Uterus (tissue), 4 donors: Measurements from ENCODE around the gene KRT4. TPM values are rescaled to one million over a fixed set of nuclear protein-coding genes. Genes with fewer than 3 reads are reported as not detected.

ENCODE experiments used
- DNase-seq, 2 donors: peaks; one replicate each; pipeline ENCODE4 v3.0.0-alpha.2; 2019 to 2020
- H3K27ac ChIP-seq, 2 donors: fragments of 200-600 bp; sonication (generic); 1 replicate in 1 of 2; 2 replicates in 1 of 2; pipeline ENCODE4 v1.5.1; 2016 to 2018
- H3K27me3 ChIP-seq, 2 donors: fragments of 200-600 bp; sonication (generic); one replicate each; pipeline ENCODE4 v1.5.1; 2018 to 2019; ENCODE audit warnings: control low read depth in 1 of 2
- H3K36me3 ChIP-seq, 2 donors: fragments of 200-600 bp; sonication (generic); one replicate each; pipeline ENCODE4 v1.5.1; 2019; ENCODE audit warnings: control low read depth in 1 of 2
- H3K4me1 ChIP-seq, 2 donors: fragments of 200-600 bp; sonication (generic); one replicate each; pipeline ENCODE4 v1.5.1; 2018 to 2019; ENCODE audit warnings: control low read depth in 1 of 2
- H3K4me3 ChIP-seq, 2 donors: fragments of 200-600 bp; sonication (generic); 1 replicate in 1 of 2; 2 replicates in 1 of 2; pipeline ENCODE4 v1.5.1; 2018 to 2019; ENCODE audit warnings: mild to moderate bottlenecking in 1 of 2
- H3K9me3 ChIP-seq, 2 donors: fragments of 200-600 bp; sonication (generic); one replicate each; pipeline ENCODE4 v1.5.1; 2019; ENCODE audit warnings: control low read depth in 1 of 2
- CTCF ChIP-seq, 4 experiments: fragments of 200-600 bp in 2 of 4; fragments of 450-650 bp in 2 of 4; sonication (generic) in 2 of 4; IDR thresholded peaks; one replicate each; pipeline ENCODE4 v1.5.1; 2016 to 2019; ENCODE audit warnings: antibody characterized with exemption in 4 of 4, mild to moderate bottlenecking in 2 of 4, moderate library complexity in 1 of 4
- POLR2A ChIP-seq, 2 donors: fragments of 450-650 bp; IDR thresholded peaks; one replicate each; pipeline ENCODE4 v1.6.1; 2016; ENCODE audit warnings: antibody characterized with exemption in 2 of 2, mild to moderate bottlenecking in 1 of 2, moderate library complexity in 1 of 2
- intact Hi-C: fragments of 100-400 bp; cut with DNase I; formaldehyde crosslinking; loops from one replicate; pipeline ENCODE4 v1.15.1; 2023; ENCODE audit warnings: low total_unique reads
- total RNA-seq, 4 donors: library from RNA; depleted of rRNA in 3 of 4; stranded (reverse); fragments of >200 nt in 3 of 4; gene quantifications; one replicate each; pipeline versions ENCODE4 v1.1.0 to v1.2.4, GENCODE V29; 2014 to 2023
- donor health status: DM: yes; HTN: yes; CAD: no.

Gene KRT4
- total RNA-seq, 4 donors from 2014 or later: not detected

GRCh38 chr12:52777566-52777965, 36.4 kb downstream of the KRT4 start:
- H3K36me3 ChIP-seq: no peaks in the 10 kb centered on the region
- no peaks in the 10 kb centered on the region for H3K4me1 ChIP-seq
- no peak for DNase-seq
- intact Hi-C loops: no loop called here
- H3K27ac ChIP-seq: no peak overlapping the region
- H3K27me3 ChIP-seq: no peaks in the 10 kb centered on the region
- H3K4me3 ChIP-seq: no peak overlapping the region
- no peaks in the 10 kb centered on the region for H3K9me3 ChIP-seq
- TF ChIP-seq CTCF (IDR thresholded peaks at IDR 0.05) (no peak), POLR2A (IDR thresholded peaks at IDR 0.05) (no peak)

GRCh38 chr12:52776913-52777395, 37.0 kb downstream of the KRT4 start, which contains the start of gene KRT76:
Gene KRT76 (minus strand): TSS chr12:52777345. CDS start chr12:52777291, 54 bp downstream.
- no peak within 1 kb of the TSS for H3K4me3 ChIP-seq
- H3K36me3 ChIP-seq: no peaks in the 10 kb centered on the region
- no peak within 1 kb of the TSS for H3K27ac ChIP-seq
- DNase-seq: no peak
- TF ChIP-seq CTCF (IDR thresholded peaks at IDR 0.05): no peak
- no peak for TF ChIP-seq POLR2A (IDR thresholded peaks at IDR 0.05)
- H3K27me3 ChIP-seq: no peaks in the 10 kb centered on the region
- H3K9me3 ChIP-seq: no peaks in the 10 kb centered on the region
- H3K4me1 ChIP-seq: no peaks in the 10 kb centered on the region
- intact Hi-C loops: no loop called here

GRCh38 chr12:52776435-52776834, 37.5 kb downstream of the KRT4 start:
- intact Hi-C loops: no loop called here
- no peak for DNase-seq

GRCh38 chr12:52774629-52775250, 39.2 kb downstream of the KRT4 start:
- H3K4me3 ChIP-seq: no peak overlapping the region
- intact Hi-C loops: no loop called here
- no peak for TF ChIP-seq POLR2A (IDR thresholded peaks at IDR 0.05)
- TF ChIP-seq CTCF (IDR thresholded peaks at IDR 0.05): no peak
- no peak overlapping the region for H3K27ac ChIP-seq
- no peaks in the 10 kb centered on the region for H3K4me1 ChIP-seq
- no peak for DNase-seq
- H3K36me3 ChIP-seq: no peaks in the 10 kb centered on the region
- no peaks in the 10 kb centered on the region for H3K27me3 ChIP-seq
- H3K9me3 ChIP-seq: no peaks in the 10 kb centered on the region

More at GRCh38 chr12:52776435-52776834, 37.5 kb downstream of the KRT4 start:
- Histone ChIP-seq H3K27me3 (no peaks in the 10 kb centered on the region), H3K4me3 (no peak overlapping the region), H3K4me1 (no peaks in the 10 kb centered on the region), H3K9me3 (no peaks in the 10 kb centered on the region), H3K36me3 (no peaks in the 10 kb centered on the region), H3K27ac (no peak overlapping the region)
- no peak for TF ChIP-seq CTCF (IDR thresholded peaks at IDR 0.05)
- no peak for TF ChIP-seq POLR2A (IDR thresholded peaks at IDR 0.05)

GRCh38 chr12:52772772-52773171, 41.1 kb downstream of the KRT4 start:
- H3K9me3 ChIP-seq: no peaks in the 10 kb centered on the region
- intact Hi-C loops: no loop called here
- H3K27me3 ChIP-seq: no peaks in the 10 kb centered on the region
- no peak overlapping the region for H3K27ac ChIP-seq
- no peak for TF ChIP-seq CTCF (IDR thresholded peaks at IDR 0.05)
- TF ChIP-seq POLR2A (IDR thresholded peaks at IDR 0.05): no peak
- no peak for DNase-seq
- H3K4me3 ChIP-seq: no peak overlapping the region
- H3K36me3 ChIP-seq: no peaks in the 10 kb centered on the region
- no peaks in the 10 kb centered on the region for H3K4me1 ChIP-seq
